Measurements from ENCODE around the gene SELE. TPM values are rescaled to one million over a fixed set of nuclear protein-coding genes. Genes with fewer than 3 reads are reported as not detected.

Gene SELE
- total RNA-seq, 2 experiments from 2014 or later: not detected

- no peak for TF ChIP-seq CTCF (conservative IDR thresholded peaks at IDR 0.05; ENCODE audit: low read length)
- no peak for TF ChIP-seq EZH2phosphoT487 (IDR thresholded peaks at IDR 0.05; ENCODE audit: borderline replicate concordance, low read depth, low read length)
- Histone ChIP-seq H2AFZ (ENCODE audit: low read length) (no peak overlapping the region), H3K4me2 (ENCODE audit: low read length) (no peak overlapping the region), H4K20me1 (ENCODE audit: insufficient read depth, low read length) (no peaks in the 10 kb centered on the region), H3K9me3 (ENCODE audit: low read length) (no peaks in the 10 kb centered on the region), H3K79me2 (ENCODE audit: insufficient read depth, low read depth, low read length) (no peaks in the 10 kb centered on the region), H3K4me1 (ENCODE audit: insufficient read depth, low read length, poor library complexity, severe bottlenecking) (no peaks in the 10 kb centered on the region), H3K27ac (ENCODE audit: low read depth, low read length, poor library complexity, severe bottlenecking) (no peak overlapping the region), H3K36me3 (ENCODE audit: insufficient read depth, low read length) (no peaks in the 10 kb centered on the region), H3K9me2 (ENCODE audit: insufficient read depth, low read length) (no peaks in the 10 kb centered on the region), H3K4me3 (ENCODE audit: low read depth, low read length, poor library complexity, severe bottlenecking) (no peak overlapping the region)
- intact Hi-C loops (cut with micrococcal nuclease; ENCODE audit: unreplicated experiment): no loop called here
- no peak for DNase-seq (ENCODE audit: low spot score)
- POLR2A ChIA-PET: interaction anchor here (0.6 to 0.9 kb wide), 3 partner anchors 31 to 329 kb away, joined by 3 read pairs; no protein-coding TSS in a partner anchor
- no TSS peak for BruUV-seq (replicated peaks)
- CTCF ChIA-PET (ENCODE audit: unreplicated experiment): no interaction called here
Measured at GRCh38 chr1:169765580-169766331, 31.9 kb upstream of the SELE start.

GRCh38 chr1:169764919-169765318, 31.0 kb upstream of the SELE start:
- no TSS peak for BruUV-seq (replicated peaks)
- Histone ChIP-seq H3K9me3 (ENCODE audit: low read length) (no peaks in the 10 kb centered on the region), H3K4me2 (ENCODE audit: low read length) (no peak overlapping the region), H3K27ac (ENCODE audit: low read depth, low read length, poor library complexity, severe bottlenecking) (no peak overlapping the region), H3K4me3 (ENCODE audit: low read depth, low read length, poor library complexity, severe bottlenecking) (no peak overlapping the region), H2AFZ (ENCODE audit: low read length) (no peak overlapping the region), H3K36me3 (ENCODE audit: insufficient read depth, low read length) (no peaks in the 10 kb centered on the region), H3K79me2 (ENCODE audit: insufficient read depth, low read depth, low read length) (no peaks in the 10 kb centered on the region), H3K9me2 (ENCODE audit: insufficient read depth, low read length) (no peaks in the 10 kb centered on the region), H3K4me1 (ENCODE audit: insufficient read depth, low read length, poor library complexity, severe bottlenecking) (no peaks in the 10 kb centered on the region), H4K20me1 (ENCODE audit: insufficient read depth, low read length) (no peaks in the 10 kb centered on the region)
- CTCF ChIA-PET (ENCODE audit: unreplicated experiment): no interaction called here
- POLR2A ChIA-PET: interaction anchor here (0.6 to 0.8 kb wide), 2 partner anchors 328 to 1707 kb away, joined by 3 read pairs; no protein-coding TSS in a partner anchor
- intact Hi-C loops (cut with micrococcal nuclease; ENCODE audit: unreplicated experiment): no loop called here
- no peak for DNase-seq (ENCODE audit: low spot score)
- no peak for TF ChIP-seq EZH2phosphoT487 (IDR thresholded peaks at IDR 0.05; ENCODE audit: borderline replicate concordance, low read depth, low read length)
- no peak for TF ChIP-seq CTCF (conservative IDR thresholded peaks at IDR 0.05; ENCODE audit: low read length)

- H2AFZ ChIP-seq (ENCODE audit: low read length): no peak overlapping the region
- no peak overlapping the region for H3K27ac ChIP-seq (ENCODE audit: low read depth, low read length, poor library complexity, severe bottlenecking)
- no peaks in the 10 kb centered on the region for H3K9me3 ChIP-seq (ENCODE audit: low read length)
- no peaks in the 10 kb centered on the region for H3K79me2 ChIP-seq (ENCODE audit: insufficient read depth, low read depth, low read length)
- no peaks in the 10 kb centered on the region for H4K20me1 ChIP-seq (ENCODE audit: insufficient read depth, low read length)
- no peaks in the 10 kb centered on the region for H3K4me1 ChIP-seq (ENCODE audit: insufficient read depth, low read length, poor library complexity, severe bottlenecking)
- no peak overlapping the region for H3K4me2 ChIP-seq (ENCODE audit: low read length)
- intact Hi-C loops (cut with micrococcal nuclease; ENCODE audit: unreplicated experiment): no loop called here
- BruUV-seq (replicated peaks): no TSS peak
- DNase-seq (ENCODE audit: low spot score): no peak
- H3K9me2 ChIP-seq (ENCODE audit: insufficient read depth, low read length): no peaks in the 10 kb centered on the region
- H3K4me3 ChIP-seq (ENCODE audit: low read depth, low read length, poor library complexity, severe bottlenecking): no peak overlapping the region
- H3K36me3 ChIP-seq (ENCODE audit: insufficient read depth, low read length): no peaks in the 10 kb centered on the region
- ChIA-PET POLR2A (no interaction called here), CTCF (ENCODE audit: unreplicated experiment) (no interaction called here)
- no peak for TF ChIP-seq EZH2phosphoT487 (IDR thresholded peaks at IDR 0.05; ENCODE audit: borderline replicate concordance, low read depth, low read length)
- no peak for TF ChIP-seq CTCF (conservative IDR thresholded peaks at IDR 0.05; ENCODE audit: low read length)
Measured at GRCh38 chr1:169762699-169763098, 28.8 kb upstream of the SELE start.
